SK-N-SH treated with all-trans-retinoic acid at 6 μM for 48 hours (cell line): Measurements from ENCODE around the gene RAET1L.
"Not testable (repeated sequence)": the region's sequence is repeated elsewhere in the genome, so short reads cannot be mapped to it uniquely, and the experiment has no call there.

Source experiments
- ATAC-seq: fragments of 200-7000 bp; cut with Tn5 transposase; 3 replicates; pipeline ENCODE4 v1.9.1; 2020; ENCODE audit warnings: mild to moderate bottlenecking, moderate library complexity
- ARNTL ChIP-seq: fragments of 450-650 bp; formaldehyde crosslinking; IDR thresholded peaks from 2 replicates; pipeline ENCODE4 v1.5.0; 2020; ENCODE audit warnings: low read depth, mild to moderate bottlenecking, moderate library complexity, borderline replicate concordance
- BACH2 ChIP-seq: fragments of 250-450 bp; sonication (Bioruptor Pico); IDR thresholded peaks from 2 replicates; pipeline ENCODE4 v1.9.0; 2021; ENCODE audit warnings: mild to moderate bottlenecking, borderline replicate concordance
- CSDC2 ChIP-seq: fragments of 250-450 bp; sonication (Bioruptor Pico); IDR thresholded peaks from 2 replicates; pipeline ENCODE4 v1.5.0; 2020; ENCODE audit warnings: mild to moderate bottlenecking, moderate library complexity
- CSRNP3 ChIP-seq: fragments of 250-450 bp; sonication (Bioruptor Pico); IDR thresholded peaks from 2 replicates; pipeline ENCODE4 v1.5.1; 2021; ENCODE audit warnings: mild to moderate bottlenecking, moderate library complexity
- ESRRG ChIP-seq: fragments of 250-450 bp; sonication (Bioruptor Pico); IDR thresholded peaks from 2 replicates; pipeline ENCODE4 v1.6.1; 2021; ENCODE audit warnings: mild to moderate bottlenecking
- GLIS3 ChIP-seq: fragments of 250-450 bp; sonication (Bioruptor Pico); IDR thresholded peaks from 2 replicates; pipeline ENCODE4 v1.5.0; 2020; ENCODE audit warnings: mild to moderate bottlenecking, moderate library complexity
- ISL1 ChIP-seq: fragments of 250-450 bp; sonication (Bioruptor Pico); IDR thresholded peaks from 2 replicates; pipeline ENCODE4 v2.1.2; 2022; ENCODE audit warnings: mild to moderate bottlenecking, moderate library complexity
- OSR1 ChIP-seq: fragments of 250-450 bp; sonication (Bioruptor Pico); IDR thresholded peaks from 2 replicates; pipeline ENCODE4 v1.8.0; 2022; ENCODE audit warnings: moderate library complexity, mild to moderate bottlenecking, inconsistent platforms
- PATZ1 ChIP-seq: fragments of 250-450 bp; sonication (Bioruptor Pico); IDR thresholded peaks from 2 replicates; pipeline ENCODE4 v1.8.0; 2020; ENCODE audit warnings: mild to moderate bottlenecking, moderate library complexity, borderline replicate concordance
- POU6F1 ChIP-seq: fragments of 250-450 bp; sonication (Bioruptor Pico); IDR thresholded peaks from 2 replicates; pipeline ENCODE4 v1.8.0; 2021; ENCODE audit warnings: low read depth, mild to moderate bottlenecking, moderate library complexity, borderline replicate concordance
- PPARA ChIP-seq: fragments of 250-450 bp; sonication (Bioruptor Pico); IDR thresholded peaks from 2 replicates; pipeline ENCODE4 v1.5.0; 2020; ENCODE audit warnings: mild to moderate bottlenecking, borderline replicate concordance
- RARB ChIP-seq: fragments of 250-450 bp; sonication (Bioruptor Pico); IDR thresholded peaks from 2 replicates; pipeline ENCODE4 v1.8.0; 2021; ENCODE audit warnings: mild to moderate bottlenecking, moderate library complexity
- SNAI2 ChIP-seq: fragments of 250-450 bp; sonication (Bioruptor Pico); IDR thresholded peaks from 2 replicates; pipeline ENCODE4 v1.5.0; 2020; ENCODE audit warnings: mild to moderate bottlenecking, moderate library complexity
- TCF4 ChIP-seq: fragments of 250-450 bp; sonication (Bioruptor Pico); IDR thresholded peaks from 2 replicates; pipeline ENCODE4 v1.8.0; 2021; ENCODE audit warnings: mild to moderate bottlenecking, moderate library complexity, borderline replicate concordance
- TOX ChIP-seq: fragments of 250-450 bp; sonication (Bioruptor Pico); IDR thresholded peaks from 2 replicates; pipeline ENCODE4 v1.8.0; 2021; ENCODE audit warnings: mild to moderate bottlenecking, moderate library complexity, borderline replicate concordance
- TSHZ2 ChIP-seq: fragments of 250-450 bp; sonication (Bioruptor Pico); IDR thresholded peaks from 2 replicates; pipeline ENCODE4 v1.5.0; 2020; ENCODE audit warnings: mild to moderate bottlenecking, moderate library complexity
- ZC3H10 ChIP-seq: fragments of 250-450 bp; sonication (Bioruptor Pico); IDR thresholded peaks from 2 replicates; pipeline ENCODE4 v1.5.1; 2021; ENCODE audit warnings: mild to moderate bottlenecking, moderate library complexity
- ZFP3 ChIP-seq: fragments of 250-450 bp; sonication (Bioruptor Pico); IDR thresholded peaks from 2 replicates; pipeline ENCODE4 v1.5.0; 2020; ENCODE audit warnings: mild to moderate bottlenecking, moderate library complexity
- ZFP30 ChIP-seq: fragments of 450-650 bp; formaldehyde crosslinking; IDR thresholded peaks from 2 replicates; pipeline ENCODE4 v1.5.0; 2022; ENCODE audit warnings: mild to moderate bottlenecking, moderate library complexity
- ZNF565 ChIP-seq: fragments of 450-650 bp; formaldehyde crosslinking; conservative IDR thresholded peaks from 2 replicates; pipeline ENCODE4 v1.5.0; 2020; ENCODE audit warnings: low read depth, mild to moderate bottlenecking, moderate library complexity
- ZNF70 ChIP-seq: fragments of 450-650 bp; formaldehyde crosslinking; IDR thresholded peaks from 2 replicates; pipeline ENCODE4 v1.5.0; 2020; ENCODE audit warnings: mild to moderate bottlenecking, moderate library complexity
- ZNF8 ChIP-seq: fragments of 450-650 bp; formaldehyde crosslinking; IDR thresholded peaks from 2 replicates; pipeline ENCODE4 v1.5.0; 2020; ENCODE audit warnings: mild to moderate bottlenecking, moderate library complexity

The RAET1L gene

GRCh38 chr6:150065083-150065482 is 39.8 kb upstream of the RAET1L start:
- no peak for ATAC-seq
- TF ChIP-seq ARNTL (CRISPR knock-in tag) (no peak), CSRNP3 (CRISPR knock-in tag) (no peak), ISL1 (CRISPR knock-in tag) (no peak), ZNF70 (CRISPR knock-in tag) (no peak), TSHZ2 (CRISPR knock-in tag) (no peak), RARB (no peak), BACH2 (CRISPR knock-in tag) (no peak), TCF4 (no peak), TOX (CRISPR knock-in tag) (no peak), GLIS3 (no peak), ZFP30 (CRISPR knock-in tag) (no peak), ZNF8 (CRISPR knock-in tag) (no peak), ZNF565 (no peak), OSR1 (CRISPR knock-in tag) (no peak), ZC3H10 (CRISPR knock-in tag) (no peak), CSDC2 (CRISPR knock-in tag) (no peak), PATZ1 (CRISPR knock-in tag) (no peak)

- no peak for TF ChIP-seq PATZ1 (CRISPR knock-in tag)
- no peak for TF ChIP-seq ZC3H10 (CRISPR knock-in tag)
- TF ChIP-seq CSDC2 (CRISPR knock-in tag) = no peak
- TF ChIP-seq OSR1 (CRISPR knock-in tag) = no peak
- TF ChIP-seq, all 23 proteins: peak for 0
- no peak for ATAC-seq
Measured at GRCh38 chr6:150063640-150064039, 38.3 kb upstream of the RAET1L start.

GRCh38 chr6:150059973-150060372 is 34.6 kb upstream of the RAET1L start:
- not testable (repeated sequence) for ATAC-seq

GRCh38 chr6:150058986-150059385 is 33.7 kb upstream of the RAET1L start:
- no peak for ATAC-seq
- TF ChIP-seq ESRRG (CRISPR knock-in tag) = no peak
- TF ChIP-seq ISL1 (CRISPR knock-in tag) = no peak
- TF ChIP-seq ZNF8 (CRISPR knock-in tag) = no peak
- TF ChIP-seq SNAI2 = no peak
- no peak for TF ChIP-seq ZNF565
- TF ChIP-seq ZC3H10 (CRISPR knock-in tag) = no peak
- TF ChIP-seq TCF4 = no peak
- TF ChIP-seq RARB = no peak
- TF ChIP-seq PPARA = no peak
- TF ChIP-seq BACH2 (CRISPR knock-in tag) = no peak
- TF ChIP-seq TSHZ2 (CRISPR knock-in tag) = no peak
- no peak for TF ChIP-seq GLIS3
- TF ChIP-seq ZFP30 (CRISPR knock-in tag) = no peak
- TF ChIP-seq OSR1 (CRISPR knock-in tag) = no peak
- TF ChIP-seq POU6F1 (CRISPR knock-in tag) = no peak
- no peak for TF ChIP-seq ZNF70 (CRISPR knock-in tag)
- TF ChIP-seq ARNTL (CRISPR knock-in tag) = no peak
- no peak for TF ChIP-seq ZFP3
